Activated gamma-delta T cell treated with anti-CD3 and anti-CD28 coated beads, Interleukin-2, amount 50 U/mL, for 16 hours (primary cell): ENCODE data around the gene DUSP9.
"Not testable (repeated sequence)": the region's sequence is repeated elsewhere in the genome, so short reads cannot be mapped to it uniquely, and the experiment has no call there.

ENCODE experiments used
- DNase-seq: peaks from one replicate; pipeline ENCODE4 v3.0.0-alpha.2; 2020; ENCODE audit warnings: low read depth

The DUSP9 gene

GRCh38 chrX:153646620-153647373 lies at the start of gene DUSP9:
DUSP9 (plus strand) TSS chrX:153647203; CDS start chrX:153647954, 751 bp downstream.
- DNase-seq, result no peak

- no peak for DNase-seq
Observed at GRCh38 chrX:153598541-153599191, 48.3 kb upstream of the DUSP9 start, which contains the start of gene CCNQ. CCNQ (minus strand) TSS chrX:153599139; CDS start chrX:153599073, 66 bp downstream.

GRCh38 chrX:153599192-153600031 lies 47.6 kb upstream of the DUSP9 start:
- DNase-seq, result peak; percentile 74

GRCh38 chrX:153600032-153600373 lies 47.0 kb upstream of the DUSP9 start:
- no peak for DNase-seq

GRCh38 chrX:153600921-153601320 lies 46.1 kb upstream of the DUSP9 start:
- no peak for DNase-seq

GRCh38 chrX:153601511-153602110 lies 45.4 kb upstream of the DUSP9 start:
- DNase-seq, result no peak

- no peak for DNase-seq
Observed at GRCh38 chrX:153602601-153603000, 44.4 kb upstream of the DUSP9 start.

- no peak for DNase-seq
Observed at GRCh38 chrX:153603131-153603656, 43.8 kb upstream of the DUSP9 start.

- not testable (repeated sequence) for DNase-seq
Observed at GRCh38 chrX:153604666-153605380, 42.2 kb upstream of the DUSP9 start.

GRCh38 chrX:153606503-153606902 lies 40.5 kb upstream of the DUSP9 start:
- no peak for DNase-seq

- no peak for DNase-seq
Observed at GRCh38 chrX:153608376-153608775, 38.6 kb upstream of the DUSP9 start.

- no peak for DNase-seq
Observed at GRCh38 chrX:153608806-153609205, 38.2 kb upstream of the DUSP9 start.

- peak; percentile 66 for DNase-seq
Observed at GRCh38 chrX:153609917-153610835, 36.8 kb upstream of the DUSP9 start.

GRCh38 chrX:153610836-153611213 lies 36.2 kb upstream of the DUSP9 start:
- no peak for DNase-seq

GRCh38 chrX:153611298-153612095 lies 35.5 kb upstream of the DUSP9 start:
- no peak for DNase-seq

GRCh38 chrX:153612413-153612812 lies 34.6 kb upstream of the DUSP9 start:
- DNase-seq, result no peak

- no peak for DNase-seq
Observed at GRCh38 chrX:153614818-153615217, 32.2 kb upstream of the DUSP9 start.

GRCh38 chrX:153620576-153620975 lies 26.4 kb upstream of the DUSP9 start:
- no peak for DNase-seq

- DNase-seq, result no peak
Observed at GRCh38 chrX:153621949-153622598, 24.9 kb upstream of the DUSP9 start.
